ENCODE measurements around the gene SLC39A9. TPM values are rescaled to one million over a fixed set of nuclear protein-coding genes. Genes with fewer than 3 reads are reported as not detected.
A peak's percentile ranks its signal among the peaks of the same experiment; 100 is the strongest.

The SLC39A9 gene
- total RNA-seq, 3 donors from 2014 or later, result 71.1 to 92.3 (median 73.8) TPM

GRCh38 chr14:69481815-69482568 is 83.5 kb downstream of the SLC39A9 start:
- TF ChIP-seq POLR2A (IDR thresholded peaks at IDR 0.05) (no peak), POLR2AphosphoS5 (IDR thresholded peaks at IDR 0.05) (no peak), CTCF (IDR thresholded peaks at IDR 0.05) (no peak)
- intact Hi-C loops (cut with DNase I; ENCODE audit: low total_unique reads), result no loop called here
- H3K4me1 ChIP-seq, result peaks cover 5 to 12% of the 10 kb centered on the region in 2 donors
- H3K27ac ChIP-seq, result no peak overlapping the region
- no peak for DNase-seq (ENCODE audit: low spot score in 2 of 2)
- peaks cover 6 to 35% of the 10 kb centered on the region in 2 donors for H3K27me3 ChIP-seq
- H3K4me3 ChIP-seq, result no peak overlapping the region
- H3K9me3 ChIP-seq, result no peaks in the 10 kb centered on the region
- no peaks in the 10 kb centered on the region for H3K36me3 ChIP-seq

GRCh38 chr14:69483765-69484443 is 85.4 kb downstream of the SLC39A9 start:
- H3K36me3 ChIP-seq, result no peaks in the 10 kb centered on the region
- peaks cover 5 to 12% of the 10 kb centered on the region in 2 donors for H3K4me1 ChIP-seq
- peak overlapping the region; percentile 30 to 60 (median 51) for H3K4me3 ChIP-seq
- peak; percentile 20 to 57 for DNase-seq (ENCODE audit: low spot score in 2 of 2)
- intact Hi-C loops (cut with DNase I; ENCODE audit: low total_unique reads), result no loop called here
- no peak overlapping the region for H3K27ac ChIP-seq
- TF ChIP-seq CTCF (IDR thresholded peaks at IDR 0.05), result no peak
- no peak for TF ChIP-seq POLR2A (IDR thresholded peaks at IDR 0.05)
- no peak for TF ChIP-seq POLR2AphosphoS5 (IDR thresholded peaks at IDR 0.05)
- peaks cover 6 to 35% of the 10 kb centered on the region in 2 donors for H3K27me3 ChIP-seq
- H3K9me3 ChIP-seq, result no peaks in the 10 kb centered on the region

- intact Hi-C loops (cut with DNase I; ENCODE audit: low total_unique reads), result no loop called here
- H3K4me1 ChIP-seq, result peaks cover 5 to 12% of the 10 kb centered on the region in 2 donors
- TF ChIP-seq CTCF (IDR thresholded peaks at IDR 0.05), result no peak
- no peak for TF ChIP-seq POLR2A (IDR thresholded peaks at IDR 0.05)
- no peak for TF ChIP-seq POLR2AphosphoS5 (IDR thresholded peaks at IDR 0.05)
- peak within 1 kb of the TSS; percentile 30 to 60 (median 51) for H3K4me3 ChIP-seq
- no peaks in the 10 kb centered on the region for H3K9me3 ChIP-seq
- DNase-seq (ENCODE audit: low spot score in 2 of 2), result no peak
- H3K36me3 ChIP-seq, result no peaks in the 10 kb centered on the region
- peaks cover 6 to 35% of the 10 kb centered on the region in 2 donors for H3K27me3 ChIP-seq
- H3K27ac ChIP-seq, result no peak within 1 kb of the TSS
These were observed 86.2 kb downstream of the SLC39A9 start, which contains the start of gene PLEKHD1 for GRCh38 chr14:69484444-69485314. PLEKHD1 (plus strand) TSS chr14:69484728; CDS start chr14:69484966, 238 bp downstream.

GRCh38 chr14:69485315-69485660 is 86.8 kb downstream of the SLC39A9 start:
- H3K9me3 ChIP-seq, result no peaks in the 10 kb centered on the region
- TF ChIP-seq POLR2AphosphoS5 (IDR thresholded peaks at IDR 0.05) (no peak), POLR2A (IDR thresholded peaks at IDR 0.05) (no peak), CTCF (IDR thresholded peaks at IDR 0.05) (no peak)
- H3K4me1 ChIP-seq, result peaks cover 5 to 12% of the 10 kb centered on the region in 2 donors
- peaks cover 6 to 35% of the 10 kb centered on the region in 2 donors for H3K27me3 ChIP-seq
- peak overlapping the region in 1 of 3 donors; percentile 60 for H3K4me3 ChIP-seq
- no peaks in the 10 kb centered on the region for H3K36me3 ChIP-seq
- H3K27ac ChIP-seq, result no peak overlapping the region
- intact Hi-C loops (cut with DNase I; ENCODE audit: low total_unique reads), result no loop called here
- no peak for DNase-seq (ENCODE audit: low spot score in 2 of 2)
